Hepatocyte (in vitro differentiated cells): ENCODE results near the gene NGLY1.

Experiments used
- EZH2 ChIP-seq: fragments of 200-600 bp; sonication (generic); IDR thresholded peaks from 2 replicates; pipeline ENCODE4 v1.6.1; 2016; ENCODE audit warnings: antibody characterized with exemption, mild to moderate bottlenecking, borderline replicate concordance
- EZH2phosphoT487 ChIP-seq: fragments of 200-600 bp; sonication (generic); IDR thresholded peaks from one replicate; pipeline ENCODE4 v1.6.1; 2018; ENCODE audit warnings: antibody characterized with exemption, mild to moderate bottlenecking, low read depth, moderate library complexity; ENCODE audit not compliant: unreplicated experiment, severe bottlenecking
- TF ChIP-seq, protein P1 (sequence below): fragments of 200-600 bp; sonication (generic); IDR thresholded peaks from 2 replicates; pipeline ENCODE4 v1.5.1; 2016; ENCODE audit warnings: antibody characterized with exemption, mild to moderate bottlenecking; ENCODE audit not compliant: poor library complexity

DNA sequence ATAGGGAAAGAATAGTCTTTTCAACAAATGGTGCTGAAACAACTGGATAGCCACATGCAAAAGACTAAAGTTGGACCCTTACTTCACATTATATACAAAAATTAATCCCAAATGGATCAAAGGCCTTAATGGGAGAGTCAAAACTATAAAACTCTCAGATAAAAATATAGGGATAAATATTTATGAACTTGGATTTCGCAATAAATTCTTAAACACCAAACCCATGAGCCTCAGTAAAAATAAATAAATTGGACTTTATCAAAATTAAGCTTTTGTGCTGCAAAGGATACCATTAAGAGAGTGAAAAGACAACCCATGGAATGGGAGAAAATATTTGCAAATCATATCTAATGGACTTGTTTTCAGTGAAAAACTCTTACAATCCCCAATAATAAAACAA lies 99.8 kb downstream of the NGLY1 start:
- TF ChIP-seq, protein P1, sequence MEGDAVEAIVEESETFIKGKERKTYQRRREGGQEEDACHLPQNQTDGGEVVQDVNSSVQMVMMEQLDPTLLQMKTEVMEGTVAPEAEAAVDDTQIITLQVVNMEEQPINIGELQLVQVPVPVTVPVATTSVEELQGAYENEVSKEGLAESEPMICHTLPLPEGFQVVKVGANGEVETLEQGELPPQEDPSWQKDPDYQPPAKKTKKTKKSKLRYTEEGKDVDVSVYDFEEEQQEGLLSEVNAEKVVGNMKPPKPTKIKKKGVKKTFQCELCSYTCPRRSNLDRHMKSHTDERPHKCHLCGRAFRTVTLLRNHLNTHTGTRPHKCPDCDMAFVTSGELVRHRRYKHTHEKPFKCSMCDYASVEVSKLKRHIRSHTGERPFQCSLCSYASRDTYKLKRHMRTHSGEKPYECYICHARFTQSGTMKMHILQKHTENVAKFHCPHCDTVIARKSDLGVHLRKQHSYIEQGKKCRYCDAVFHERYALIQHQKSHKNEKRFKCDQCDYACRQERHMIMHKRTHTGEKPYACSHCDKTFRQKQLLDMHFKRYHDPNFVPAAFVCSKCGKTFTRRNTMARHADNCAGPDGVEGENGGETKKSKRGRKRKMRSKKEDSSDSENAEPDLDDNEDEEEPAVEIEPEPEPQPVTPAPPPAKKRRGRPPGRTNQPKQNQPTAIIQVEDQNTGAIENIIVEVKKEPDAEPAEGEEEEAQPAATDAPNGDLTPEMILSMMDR = no peak
- TF ChIP-seq EZH2phosphoT487 (no peak), EZH2 (no peak)
